ENCODE data around the gene ANO6. TPM values are rescaled to one million over a fixed set of nuclear protein-coding genes. Genes with fewer than 3 reads are reported as not detected.

Gene ANO6
- total and polyA plus RNA-seq, 8 donors: 4.4 to 78.8 (median 21.9) TPM

DNA sequence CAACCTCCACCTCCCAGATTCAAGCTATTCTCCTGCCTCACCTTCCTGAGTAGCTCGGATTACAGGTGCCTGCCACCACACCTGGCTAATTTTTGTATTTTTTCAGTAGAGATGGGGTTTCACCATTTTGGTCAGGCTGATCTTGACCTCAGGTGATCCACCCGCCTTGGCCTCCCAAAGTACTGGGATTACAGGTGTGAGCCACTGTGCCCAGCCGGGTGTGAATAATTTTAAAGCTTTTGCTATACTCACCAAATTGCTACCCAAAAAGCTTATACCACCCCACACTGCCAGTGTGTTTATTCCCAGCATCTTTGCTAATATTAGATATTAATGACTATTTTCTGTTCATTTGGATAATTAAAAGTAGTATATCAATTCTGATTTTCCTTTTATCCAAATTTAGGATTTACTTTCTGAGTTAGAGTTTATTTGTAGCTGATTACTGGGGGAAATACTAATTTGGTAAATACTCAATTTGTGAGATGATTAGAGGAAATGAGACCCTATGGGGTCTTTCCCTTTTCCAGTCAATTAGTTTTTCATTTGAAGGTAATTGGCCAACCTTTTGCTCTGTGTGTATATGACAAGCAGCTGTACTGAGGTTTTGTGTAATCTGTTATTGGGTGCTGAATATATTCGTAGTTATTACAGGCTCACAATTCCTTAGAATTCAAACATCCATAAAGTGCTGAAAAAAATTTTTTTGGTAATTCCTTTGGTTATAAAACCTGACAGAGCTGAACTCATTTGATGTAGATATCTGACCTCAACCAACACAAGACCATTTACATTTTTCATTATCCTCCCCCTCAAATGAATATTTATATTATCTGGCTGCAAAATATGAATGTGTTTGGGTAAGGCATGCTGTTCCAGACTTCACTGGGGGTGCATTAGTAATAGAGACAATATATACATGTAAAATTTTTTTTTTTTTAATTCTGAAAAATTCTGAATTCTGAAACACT is 73.6 kb downstream of the ANO6 start:
- Histone ChIP-seq H3K9me3 (no peaks in the 10 kb centered on the region), H3K36me3 (no peaks in the 10 kb centered on the region), H3K27ac (no peak overlapping the region), H3K4me3 (no peak overlapping the region), H3K27me3 (no peaks in the 10 kb centered on the region), H3K4me1 (peaks cover under 1 to 23% (median 4%) of the 10 kb centered on the region in 4 donors)
- 90 to 97% (median 94%) methylated on average over 4 of the region's 4 CpGs for WGBS, 5 donors
- TF ChIP-seq POLR2A (IDR thresholded peaks at IDR 0.05) (no peak), EP300 (IDR thresholded peaks at IDR 0.05) (no peak), POLR2AphosphoS5 (IDR thresholded peaks at IDR 0.05) (no peak)
- TF ChIP-seq, protein P1, sequence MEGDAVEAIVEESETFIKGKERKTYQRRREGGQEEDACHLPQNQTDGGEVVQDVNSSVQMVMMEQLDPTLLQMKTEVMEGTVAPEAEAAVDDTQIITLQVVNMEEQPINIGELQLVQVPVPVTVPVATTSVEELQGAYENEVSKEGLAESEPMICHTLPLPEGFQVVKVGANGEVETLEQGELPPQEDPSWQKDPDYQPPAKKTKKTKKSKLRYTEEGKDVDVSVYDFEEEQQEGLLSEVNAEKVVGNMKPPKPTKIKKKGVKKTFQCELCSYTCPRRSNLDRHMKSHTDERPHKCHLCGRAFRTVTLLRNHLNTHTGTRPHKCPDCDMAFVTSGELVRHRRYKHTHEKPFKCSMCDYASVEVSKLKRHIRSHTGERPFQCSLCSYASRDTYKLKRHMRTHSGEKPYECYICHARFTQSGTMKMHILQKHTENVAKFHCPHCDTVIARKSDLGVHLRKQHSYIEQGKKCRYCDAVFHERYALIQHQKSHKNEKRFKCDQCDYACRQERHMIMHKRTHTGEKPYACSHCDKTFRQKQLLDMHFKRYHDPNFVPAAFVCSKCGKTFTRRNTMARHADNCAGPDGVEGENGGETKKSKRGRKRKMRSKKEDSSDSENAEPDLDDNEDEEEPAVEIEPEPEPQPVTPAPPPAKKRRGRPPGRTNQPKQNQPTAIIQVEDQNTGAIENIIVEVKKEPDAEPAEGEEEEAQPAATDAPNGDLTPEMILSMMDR (IDR thresholded peaks at IDR 0.05): no peak
- DNase-seq: no peak
- intact Hi-C loops (cut with DNase I; ENCODE audit: low total_unique reads): no loop called here

DNA sequence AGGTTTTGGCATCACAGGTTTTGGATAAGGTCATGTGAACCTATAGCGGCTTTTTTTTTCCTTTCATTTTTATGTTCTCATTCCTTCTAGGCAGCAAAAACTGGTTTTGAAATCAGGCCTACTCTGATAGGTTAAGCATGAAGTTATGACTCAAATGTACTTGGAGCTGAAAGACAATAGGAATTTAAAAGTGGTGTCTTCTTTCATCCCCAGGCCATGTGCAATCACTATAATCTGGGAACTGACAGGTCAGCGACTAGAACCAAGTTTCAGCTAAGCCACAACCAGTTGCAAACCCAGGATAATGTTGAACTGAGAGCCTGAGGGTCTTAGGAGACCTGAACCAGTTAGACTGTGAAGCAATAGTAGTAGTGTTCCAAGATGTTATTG is 74.3 kb downstream of the ANO6 start:
- no peak overlapping the region for H3K27ac ChIP-seq
- H3K36me3 ChIP-seq: no peaks in the 10 kb centered on the region
- no peaks in the 10 kb centered on the region for H3K9me3 ChIP-seq
- WGBS, 5 donors: 84 to 98% (median 94%) methylated on average over 2 of the region's 2 CpGs
- H3K4me3 ChIP-seq: no peak overlapping the region
- H3K4me1 ChIP-seq: peaks cover 0 to 17% (median 2%) of the 10 kb centered on the region in 4 donors
- H3K27me3 ChIP-seq: no peaks in the 10 kb centered on the region
- no peak for TF ChIP-seq EP300 (IDR thresholded peaks at IDR 0.05)
- TF ChIP-seq POLR2AphosphoS5 (IDR thresholded peaks at IDR 0.05): peak in 1 of 3 donors; percentile 22
- intact Hi-C loops (cut with DNase I; ENCODE audit: low total_unique reads): no loop called here
- no peak for DNase-seq

DNA sequence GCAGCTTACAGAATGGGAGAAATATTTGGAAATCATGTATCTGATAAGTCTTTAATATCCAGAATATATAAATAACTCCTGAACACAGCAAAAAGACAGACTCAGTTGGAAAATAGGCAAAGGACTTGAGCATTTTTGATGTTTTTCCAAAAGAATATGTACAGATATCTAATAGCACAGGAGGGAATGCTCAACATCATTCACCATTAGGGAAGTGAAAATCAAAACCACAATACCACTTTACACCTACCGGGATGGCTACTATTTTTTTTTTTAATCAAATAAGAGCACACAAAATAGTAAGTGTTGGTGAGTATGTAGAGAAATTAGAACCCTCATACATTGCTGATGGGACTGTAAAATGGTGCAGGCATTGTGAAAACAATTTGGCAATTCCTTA is 75.6 kb downstream of the ANO6 start:
- Histone ChIP-seq H3K27ac (peak overlapping the region in 3 of 5 donors; percentile 54 to 84 (median 63)), H3K4me3 (no peak overlapping the region), H3K36me3 (no peaks in the 10 kb centered on the region), H3K4me1 (peaks cover 0 to 9% (median 3%) of the 10 kb centered on the region in 4 donors), H3K27me3 (no peaks in the 10 kb centered on the region), H3K9me3 (no peaks in the 10 kb centered on the region)
- intact Hi-C loops (cut with DNase I; ENCODE audit: low total_unique reads): no loop called here
- no peak for DNase-seq
- TF ChIP-seq, protein P1 (IDR thresholded peaks at IDR 0.05): no peak
- TF ChIP-seq EP300 (IDR thresholded peaks at IDR 0.05): no peak
- no peak for TF ChIP-seq POLR2AphosphoS5 (IDR thresholded peaks at IDR 0.05)
- TF ChIP-seq POLR2A (IDR thresholded peaks at IDR 0.05): no peak
- 72 to 98% (median 85%) methylated on average over 1 of the region's 1 CpG for WGBS, 5 donors

DNA sequence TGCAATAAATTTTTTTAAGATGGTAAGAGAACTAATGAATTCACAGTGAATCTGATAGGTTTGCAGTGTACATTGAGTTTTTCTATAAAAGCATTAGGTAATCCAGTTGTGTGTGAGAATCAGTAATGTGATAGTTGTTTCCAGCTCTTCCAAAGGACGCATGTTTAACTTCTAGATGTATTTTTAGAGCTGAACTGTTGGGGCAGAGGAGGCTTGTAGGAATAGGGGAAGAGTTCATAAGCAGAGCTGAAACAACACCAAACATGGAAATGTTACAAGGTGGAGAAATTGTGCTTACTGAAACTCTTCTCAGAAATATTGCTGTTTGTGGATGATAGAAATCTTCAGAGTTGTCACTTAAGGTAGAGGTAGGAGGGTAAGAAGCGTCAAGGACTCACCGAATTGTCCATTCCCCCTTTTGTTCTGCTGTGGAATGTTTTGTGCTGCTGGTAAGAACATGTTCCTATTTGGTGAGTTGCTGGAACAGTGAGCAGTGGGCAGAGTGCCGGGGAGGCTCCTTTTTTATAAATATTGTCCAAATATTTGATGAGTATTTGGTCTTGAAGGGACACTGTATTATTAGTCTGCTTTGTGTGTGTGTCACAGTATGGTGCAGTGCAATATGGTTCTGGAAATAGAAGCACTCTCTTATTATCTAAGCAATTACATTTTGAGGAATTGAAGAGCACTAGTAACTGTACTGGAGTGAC is 76.7 kb downstream of the ANO6 start:
- peak overlapping the region in 4 of 5 donors; percentile 45 to 84 (median 58) for H3K27ac ChIP-seq
- TF ChIP-seq, protein P1 (IDR thresholded peaks at IDR 0.05): no peak
- TF ChIP-seq POLR2AphosphoS5 (IDR thresholded peaks at IDR 0.05): peak in 2 of 3 donors; percentile 26 to 50
- no peak for TF ChIP-seq POLR2A (IDR thresholded peaks at IDR 0.05)
- peak; percentile 19 for TF ChIP-seq EP300 (IDR thresholded peaks at IDR 0.05)
- no peaks in the 10 kb centered on the region for H3K9me3 ChIP-seq
- peak in 1 of 2 donors; percentile 53 for DNase-seq
- intact Hi-C loops (cut with DNase I; ENCODE audit: low total_unique reads): no loop called here
- H3K36me3 ChIP-seq: no peaks in the 10 kb centered on the region
- H3K4me3 ChIP-seq: no peak overlapping the region
- H3K27me3 ChIP-seq: no peaks in the 10 kb centered on the region
- peaks cover 0 to 14% (median 0%) of the 10 kb centered on the region in 4 donors for H3K4me1 ChIP-seq
- 64 to 81% (median 67%) methylated on average over 4 of the region's 4 CpGs for WGBS, 5 donors
